Fibroblast of peridontal ligament (primary cell): ENCODE data around the gene ERN2.
"Not testable (repeated sequence)": the region's sequence is repeated elsewhere in the genome, so short reads cannot be mapped to it uniquely, and the experiment has no call there.

Experiments
- DNase-seq: peaks from one replicate; pipeline ENCODE4 v3.0.0-alpha.2; 2010; ENCODE audit errors: extremely low read depth

The ERN2 gene

DNA sequence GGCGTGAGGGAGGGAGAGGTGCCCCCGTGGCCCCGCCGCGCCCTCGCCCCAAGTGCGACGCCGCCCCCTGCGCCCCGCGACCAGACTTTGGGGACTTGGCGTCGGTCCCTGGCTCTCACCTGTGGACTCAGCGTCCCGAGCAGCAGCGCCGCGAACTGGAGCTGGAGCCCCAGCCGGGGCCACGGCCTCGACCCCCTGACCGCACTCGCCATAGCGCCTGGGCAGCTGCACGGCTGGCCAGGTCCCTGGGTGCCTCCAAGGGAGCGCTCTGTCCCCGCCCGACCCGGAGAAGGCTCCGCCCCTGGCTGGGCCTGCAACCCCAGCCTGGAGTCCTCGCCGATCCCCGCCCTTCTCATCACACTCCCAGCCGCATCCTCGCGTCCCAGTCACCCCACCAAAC lies at the start of gene ERN2:
ERN2 (minus strand) TSS at position 247 of the 400 bp plus-strand sequence; CDS start at position 212, 35 bp downstream.
- DNase-seq: no peak

DNA sequence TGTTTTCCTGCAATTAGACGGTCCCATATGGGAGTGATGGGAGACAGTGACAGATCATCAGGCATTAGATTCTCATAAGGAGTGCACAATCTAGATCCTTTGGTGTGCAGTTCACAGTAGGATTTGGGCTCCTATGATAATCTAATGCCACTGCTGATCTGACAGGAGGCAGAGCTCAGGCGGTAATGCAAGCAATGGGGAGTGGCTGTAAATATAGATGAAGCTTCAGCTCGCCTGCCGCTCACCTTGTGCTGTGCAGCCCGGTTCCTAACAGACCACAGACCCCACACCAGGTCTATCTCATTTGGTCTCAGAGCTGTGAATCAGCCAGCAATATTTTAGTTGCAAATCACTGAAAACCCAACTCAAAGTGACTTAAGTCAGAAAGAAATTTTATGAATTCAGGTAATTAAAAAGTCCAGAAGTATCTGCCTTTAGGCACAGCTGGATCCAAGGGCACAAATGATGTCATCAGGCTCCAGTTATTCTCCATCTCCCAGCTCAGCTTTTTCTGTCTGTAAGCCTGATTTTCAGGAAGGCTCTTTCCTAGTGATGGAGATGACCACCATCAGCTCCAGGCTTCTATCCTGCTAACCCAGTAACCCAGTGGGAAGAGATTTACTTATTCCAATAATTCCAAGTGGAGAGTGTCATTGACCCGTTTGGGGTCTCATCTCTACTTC lies 45.1 kb upstream of the ERN2 start:
- no peak for DNase-seq

- DNase-seq: no peak
These were observed 44.1 kb upstream of the ERN2 start for GRCh38 chr16:23757116-23757515.

GRCh38 chr16:23755484-23755809 lies 42.4 kb upstream of the ERN2 start:
- no peak for DNase-seq

GRCh38 chr16:23754594-23755483 lies 41.8 kb upstream of the ERN2 start, which contains the start of gene CHP2:
Gene CHP2 (plus strand): TSS chr16:23755026. CDS start chr16:23755050, 24 bp downstream.
- DNase-seq: no peak

DNA sequence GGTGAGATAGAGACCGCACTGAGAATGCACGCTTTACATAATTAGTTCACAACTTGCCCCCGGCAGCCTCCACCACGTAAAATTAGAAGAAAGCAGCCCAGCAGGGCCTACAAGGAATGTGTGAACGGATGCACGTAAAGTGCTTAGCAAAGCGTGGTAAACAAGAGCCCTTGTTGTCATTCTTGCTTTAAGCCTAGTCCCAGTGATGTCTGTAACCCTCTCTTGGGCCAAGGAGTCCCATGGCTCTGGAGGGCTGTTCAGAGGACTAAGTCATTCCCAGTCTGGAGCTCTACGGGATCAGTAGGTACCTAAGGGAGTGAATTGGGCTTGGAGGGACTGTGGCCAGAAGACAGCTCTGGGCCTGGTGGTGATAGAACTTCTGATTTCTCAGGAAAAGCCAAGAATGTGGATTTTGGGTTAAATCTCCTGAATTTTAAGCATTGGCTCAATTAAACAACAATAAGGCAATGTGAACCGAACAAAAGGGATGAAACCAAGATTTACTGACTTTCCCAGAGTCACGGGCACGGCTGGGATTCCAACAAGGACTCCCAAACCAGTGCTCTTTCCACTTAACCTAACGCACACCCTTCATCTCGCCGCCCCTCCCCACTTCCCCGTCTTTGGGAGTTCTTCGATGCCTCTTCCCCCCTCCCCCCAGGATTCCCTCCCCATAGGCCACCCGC lies 41.0 kb upstream of the ERN2 start:
- no peak for DNase-seq

- DNase-seq: not testable (repeated sequence)
These were observed 38.0 kb upstream of the ERN2 start for GRCh38 chr16:23751053-23751452.

DNA sequence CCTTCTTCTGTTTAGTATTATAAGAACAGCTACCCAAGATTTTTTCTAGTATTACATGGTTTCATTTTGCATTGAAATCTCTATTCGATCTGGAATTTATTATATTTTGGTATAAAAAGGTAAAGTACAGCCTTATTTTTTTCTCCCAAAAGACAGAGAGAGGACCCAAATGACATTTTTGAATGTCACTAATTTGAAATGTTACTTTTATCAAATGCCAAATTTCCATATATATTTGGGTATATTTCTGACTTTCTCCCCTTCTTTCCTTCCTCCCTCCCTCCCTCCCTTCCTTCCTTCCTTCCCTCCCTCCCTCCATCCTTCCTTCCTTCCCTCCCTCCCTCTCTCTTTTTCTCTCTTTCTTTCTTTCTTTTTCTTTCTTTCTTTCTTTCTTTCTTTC lies 35.6 kb upstream of the ERN2 start:
- DNase-seq: no peak

GRCh38 chr16:23745263-23745662 lies 32.2 kb upstream of the ERN2 start:
- DNase-seq: no peak

- DNase-seq: no peak
These were observed 29.7 kb upstream of the ERN2 start for GRCh38 chr16:23742766-23743165.

- no peak for DNase-seq
These were observed 28.8 kb upstream of the ERN2 start for GRCh38 chr16:23741675-23742303.

- DNase-seq: no peak
These were observed 26.5 kb upstream of the ERN2 start for GRCh38 chr16:23739516-23739915.

- DNase-seq: not testable (repeated sequence)
These were observed 24.5 kb upstream of the ERN2 start for GRCh38 chr16:23737423-23738028.

- DNase-seq: no peak
These were observed 21.3 kb upstream of the ERN2 start for GRCh38 chr16:23734176-23734893.

GRCh38 chr16:23729503-23730424 lies 16.7 kb upstream of the ERN2 start:
- peak; percentile 45 for DNase-seq

- no peak for DNase-seq
These were observed 15.1 kb upstream of the ERN2 start for GRCh38 chr16:23728112-23728477.

- DNase-seq: no peak
These were observed 13.7 kb upstream of the ERN2 start for GRCh38 chr16:23726710-23727109.

DNA sequence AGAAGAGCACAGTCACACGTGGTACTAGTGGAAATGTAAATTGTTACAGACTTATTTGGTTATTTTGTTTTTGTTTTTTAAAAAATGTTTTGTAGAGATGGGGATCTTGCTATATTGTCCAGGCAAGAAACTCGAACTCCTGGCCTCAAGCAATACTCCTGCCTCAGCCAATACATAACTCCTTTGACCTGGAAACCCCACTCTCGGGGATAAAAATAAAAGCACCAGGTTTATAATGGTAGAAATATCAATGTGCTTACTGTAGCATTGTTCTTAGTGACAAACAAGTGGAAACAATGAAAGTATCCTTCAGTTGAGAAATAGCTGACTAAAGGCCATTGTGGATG lies 11.7 kb upstream of the ERN2 start:
- no peak for DNase-seq

GRCh38 chr16:23724096-23724784 lies 11.2 kb upstream of the ERN2 start:
- no peak for DNase-seq
